Activated CD4-positive, alpha-beta memory T cell treated with anti-CD3 and anti-CD28 coated beads, Interleukin-2, amount 10 ng/mL, durations not matched to agents 7 days and 5 days (primary cell): ENCODE measurements around the gene ARHGAP10. TPM values are rescaled to one million over a fixed set of nuclear protein-coding genes. Genes with fewer than 3 reads are reported as not detected.
A peak's percentile ranks its signal among the peaks of the same experiment; 100 is the strongest.
"Not testable (repeated sequence)": the region's sequence is repeated elsewhere in the genome, so short reads cannot be mapped to it uniquely, and the experiment has no call there.

ENCODE experiments used
- CTCF ChIA-PET: fragments of 350-600 bp; sonication (Branson Sonifier 250); formaldehyde crosslinking; loops from one replicate; lab custom pipeline; 2021; ENCODE audit warnings: antibody characterized with exemption, inconsistent platforms; lab: Charles Lee
- POLR2A ChIA-PET: fragments of 350-600 bp; sonication (Branson Sonifier 250); formaldehyde crosslinking; loops from one replicate; lab custom pipeline; 2021; ENCODE audit warnings: antibody characterized with exemption; lab: Charles Lee
- DNase-seq: peaks from one replicate; pipeline ENCODE4 v3.0.0-alpha.2; 2020
- H3K27ac Mint-ChIP-seq: one replicate; pipeline ENCODE4 v1.8.0; 2021; ENCODE audit warnings: mild to moderate bottlenecking, mixed read lengths
- H3K27me3 Mint-ChIP-seq: one replicate; pipeline ENCODE4 v1.8.0; 2021; ENCODE audit warnings: mixed read lengths
- H3K36me3 Mint-ChIP-seq: one replicate; pipeline ENCODE4 v1.8.0; 2021; ENCODE audit warnings: low read depth, mixed read lengths
- H3K4me1 Mint-ChIP-seq: one replicate; pipeline ENCODE4 v1.8.0; 2021; ENCODE audit warnings: mixed read lengths
- H3K4me3 Mint-ChIP-seq: one replicate; pipeline ENCODE4 v1.8.0; 2021; ENCODE audit warnings: mild to moderate bottlenecking, mixed read lengths
- H3K9me3 Mint-ChIP-seq: one replicate; pipeline ENCODE4 v1.8.0; 2021; ENCODE audit warnings: mixed read lengths
- total RNA-seq, 2 experiments: library from RNA; stranded (reverse); gene quantifications; one replicate each; pipeline ENCODE4 v1.2.3, GENCODE V29; 2021

The ARHGAP10 gene
- total RNA-seq, 2 experiments from 2014 or later: 19.7 to 22.2 TPM

DNA sequence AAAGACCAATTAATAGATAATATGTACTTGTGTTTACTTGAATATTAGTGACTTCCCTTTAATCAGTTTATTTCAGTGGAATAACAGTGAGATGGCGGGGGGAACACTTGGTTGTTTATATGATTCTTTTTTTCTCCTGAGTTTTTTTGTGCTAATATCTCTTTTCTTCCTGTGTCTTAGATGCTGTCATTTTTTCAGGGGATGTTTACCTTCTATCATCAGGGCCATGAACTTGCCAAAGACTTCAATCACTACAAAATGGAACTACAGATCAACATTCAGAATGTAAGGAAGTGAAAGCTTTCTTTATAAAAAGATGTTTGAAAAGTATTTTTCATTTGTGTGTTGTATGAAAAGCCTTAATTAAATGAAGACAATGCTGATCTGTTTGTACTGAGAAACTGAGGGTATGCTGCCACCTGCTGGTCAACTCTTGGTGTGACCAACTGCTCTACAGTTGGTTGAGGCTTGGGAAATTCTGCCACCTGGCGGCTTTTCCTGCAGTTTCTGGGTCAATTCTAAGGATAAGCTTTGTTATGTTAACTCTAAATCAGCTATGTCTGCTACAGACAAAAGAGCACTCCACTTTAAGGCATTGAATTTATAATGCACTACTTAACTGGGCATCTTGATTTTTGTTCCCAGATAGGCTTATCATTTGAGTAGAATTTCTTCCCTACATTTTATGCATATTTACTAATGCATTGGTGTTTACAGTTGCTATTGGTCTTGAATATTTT, 134.8 kb downstream of the ARHGAP10 start:
- peak; percentile 94 for DNase-seq
- Mint-ChIP-seq H3K4me1 (peaks cover 6% of the 10 kb centered on the region), H3K27me3 (no peaks in the 10 kb centered on the region), H3K36me3 (peaks cover 14% of the 10 kb centered on the region), H3K27ac (no peak overlapping the region), H3K9me3 (no peaks in the 10 kb centered on the region), H3K4me3 (no peak overlapping the region)
- CTCF ChIA-PET: interaction anchor here (0.6 to 5.6 kb wide), 96 partner anchors 8 to 714 kb away, joined by 3 to 88 read pairs (median 6); partner anchors contain the start of genes ARHGAP10, PRMT9 and TMEM184C
- POLR2A ChIA-PET: interaction anchor here (1.0 to 1.7 kb wide), 6 partner anchors 20 to 348 kb away, joined by 3 to 9 read pairs (median 4); partner anchors contain the start of genes ARHGAP10 and TMEM184C

- CTCF ChIA-PET: interaction anchor here (2.0 kb wide), 1 partner anchor 7 kb away, joined by 5 read pairs; no protein-coding TSS in a partner anchor
- H3K27ac Mint-ChIP-seq: no peak overlapping the region
- H3K4me1 Mint-ChIP-seq: no peaks in the 10 kb centered on the region
- no peaks in the 10 kb centered on the region for H3K27me3 Mint-ChIP-seq
- POLR2A ChIA-PET: no interaction called here
- no peaks in the 10 kb centered on the region for H3K9me3 Mint-ChIP-seq
- peaks cover 16% of the 10 kb centered on the region for H3K36me3 Mint-ChIP-seq
- H3K4me3 Mint-ChIP-seq: no peak overlapping the region
- DNase-seq: no peak
Measured at GRCh38 chr4:147874109-147874508, 142.2 kb downstream of the ARHGAP10 start.

GRCh38 chr4:147877308-147877771, 145.5 kb downstream of the ARHGAP10 start:
- Mint-ChIP-seq H3K27ac (no peak overlapping the region), H3K9me3 (no peaks in the 10 kb centered on the region), H3K4me3 (no peak overlapping the region), H3K4me1 (no peaks in the 10 kb centered on the region), H3K27me3 (no peaks in the 10 kb centered on the region), H3K36me3 (peaks cover 26% of the 10 kb centered on the region)
- ChIA-PET POLR2A (no interaction called here), CTCF (interaction anchor here (4.7 kb wide), 1 partner anchor 11 kb away, joined by 33 read pairs; no protein-coding TSS in a partner anchor)
- no peak for DNase-seq

DNA sequence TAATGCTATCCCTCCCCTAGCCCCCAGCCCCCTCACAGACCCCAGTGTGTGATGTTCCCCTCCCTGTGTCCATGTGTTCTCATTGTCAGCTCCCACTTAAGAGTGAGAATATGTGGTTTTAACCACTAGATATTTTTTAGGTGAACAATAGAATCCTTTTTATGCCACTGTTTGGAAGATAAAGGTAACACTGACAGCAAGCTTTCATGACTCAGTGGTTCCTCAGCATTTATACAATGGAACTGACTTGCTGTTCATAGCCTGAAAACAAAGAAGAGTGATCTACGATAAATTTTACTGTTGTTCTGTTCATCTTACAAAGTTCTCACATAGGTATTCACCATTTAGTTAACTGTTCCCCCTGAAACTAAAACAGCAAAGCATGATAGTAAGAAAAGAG, 147.8 kb downstream of the ARHGAP10 start:
- Mint-ChIP-seq H3K4me3 (no peak overlapping the region), H3K9me3 (peaks cover 3% of the 10 kb centered on the region)

DNA sequence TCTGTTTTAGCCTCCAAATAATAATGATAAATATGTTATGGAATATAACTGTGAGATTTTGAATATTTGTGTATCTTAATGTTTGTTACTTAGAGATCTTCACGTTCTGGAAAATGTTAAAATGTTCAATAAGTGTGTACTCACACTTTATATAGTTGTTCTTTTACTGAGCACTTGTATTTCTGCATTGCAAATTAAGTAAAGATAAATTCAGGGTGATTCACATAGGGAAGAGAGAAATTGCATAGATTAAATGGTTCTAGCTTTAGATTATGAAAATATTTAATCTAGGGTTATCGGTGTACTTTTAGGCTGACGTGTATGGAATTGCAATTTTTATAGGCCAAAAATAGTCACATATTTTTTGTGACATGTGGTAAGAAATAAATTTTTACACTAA, 148.6 kb downstream of the ARHGAP10 start:
- DNase-seq: no peak
- peaks cover 10% of the 10 kb centered on the region for H3K9me3 Mint-ChIP-seq
- peaks cover 43% of the 10 kb centered on the region for H3K36me3 Mint-ChIP-seq
- H3K27ac Mint-ChIP-seq: no peak overlapping the region
- H3K4me3 Mint-ChIP-seq: no peak overlapping the region
- H3K4me1 Mint-ChIP-seq: no peaks in the 10 kb centered on the region
- ChIA-PET POLR2A (no interaction called here), CTCF (interaction anchor here (4.7 kb wide), 1 partner anchor 14 kb away, joined by 33 read pairs; no protein-coding TSS in a partner anchor)
- no peaks in the 10 kb centered on the region for H3K27me3 Mint-ChIP-seq

More for the DNA sequence above, 147.8 kb downstream of the ARHGAP10 start:
- DNase-seq: no peak
- H3K27me3 Mint-ChIP-seq: no peaks in the 10 kb centered on the region
- peaks cover 42% of the 10 kb centered on the region for H3K36me3 Mint-ChIP-seq
- H3K27ac Mint-ChIP-seq: no peak overlapping the region
- POLR2A ChIA-PET: no interaction called here
- CTCF ChIA-PET: interaction anchor here (4.7 kb wide), 1 partner anchor 13 kb away, joined by 33 read pairs; no protein-coding TSS in a partner anchor
- H3K4me1 Mint-ChIP-seq: no peaks in the 10 kb centered on the region

DNA sequence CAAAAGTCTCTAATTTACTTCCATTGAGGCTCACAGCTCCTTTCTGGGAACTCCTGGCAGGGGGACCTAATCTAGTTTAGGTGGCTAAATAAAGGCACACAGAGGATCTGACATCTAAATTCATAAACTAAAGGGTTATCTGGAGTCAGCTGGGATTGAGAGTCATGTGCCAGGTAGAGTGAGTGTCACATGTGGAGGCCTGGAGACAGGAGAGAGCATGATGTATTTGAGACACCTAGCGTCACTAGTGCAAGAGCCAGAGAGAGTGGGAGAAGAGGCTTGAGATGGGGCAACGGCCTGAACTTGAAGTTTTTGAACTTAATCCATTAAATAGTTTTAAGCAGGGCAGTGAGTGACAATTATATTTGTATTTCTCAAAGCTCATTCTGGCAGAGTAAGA, 152.6 kb downstream of the ARHGAP10 start:
- POLR2A ChIA-PET: no interaction called here
- no peak for DNase-seq

GRCh38 chr4:147885216-147885615, 153.3 kb downstream of the ARHGAP10 start:
- H3K27me3 Mint-ChIP-seq, POLR2A ChIA-PET, H3K4me3 Mint-ChIP-seq, H3K27ac Mint-ChIP-seq, DNase-seq, H3K4me1 Mint-ChIP-seq: not testable (repeated sequence)
- Mint-ChIP-seq H3K36me3 (peaks cover 57% of the 10 kb centered on the region), H3K9me3 (peaks cover 10% of the 10 kb centered on the region)
- CTCF ChIA-PET: interaction anchor here (1.6 kb wide), 1 partner anchor 19 kb away, joined by 6 read pairs; no protein-coding TSS in a partner anchor

More for the DNA sequence above, 152.6 kb downstream of the ARHGAP10 start:
- H3K27me3 Mint-ChIP-seq: no peaks in the 10 kb centered on the region
- CTCF ChIA-PET: interaction anchor here (1.1 to 1.6 kb wide), 2 partner anchors 18 to 366 kb away, joined by 3 to 6 read pairs; no protein-coding TSS in a partner anchor
- peaks cover 62% of the 10 kb centered on the region for H3K36me3 Mint-ChIP-seq
- no peak overlapping the region for H3K27ac Mint-ChIP-seq
- no peak overlapping the region for H3K4me3 Mint-ChIP-seq
- H3K4me1 Mint-ChIP-seq: no peaks in the 10 kb centered on the region
- peaks cover 10% of the 10 kb centered on the region for H3K9me3 Mint-ChIP-seq

DNA sequence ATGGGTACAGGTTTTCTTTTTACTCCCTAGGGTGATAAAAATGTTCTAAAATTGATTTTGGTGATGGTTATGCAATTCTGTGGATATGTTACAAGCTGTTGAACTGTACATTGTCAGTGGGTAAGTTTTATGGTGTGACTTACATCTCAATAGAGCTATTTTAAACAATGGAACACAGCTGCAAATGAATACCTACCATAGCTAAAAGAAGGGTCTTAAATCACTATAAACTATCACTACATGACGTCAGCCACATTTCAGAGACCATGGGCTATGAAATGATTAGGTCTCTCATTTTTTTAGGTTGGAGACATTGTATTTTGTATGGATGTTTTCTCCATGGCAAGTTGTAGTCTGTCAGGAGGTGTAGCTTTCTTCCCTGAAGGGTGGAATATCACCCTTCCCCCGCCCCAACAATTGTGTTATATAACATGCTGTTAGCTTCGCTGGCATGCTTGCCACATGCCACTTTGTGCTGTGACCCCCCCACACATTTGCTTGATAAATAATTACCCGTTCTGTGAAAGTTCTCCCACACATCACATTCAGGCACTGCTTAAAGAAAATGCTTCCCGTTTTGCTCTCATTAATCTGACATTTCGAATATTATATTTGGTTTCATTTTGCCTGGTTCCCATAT, 159.7 kb downstream of the ARHGAP10 start:
- Mint-ChIP-seq H3K4me3 (no peak overlapping the region), H3K4me1 (no peaks in the 10 kb centered on the region), H3K27me3 (no peaks in the 10 kb centered on the region), H3K9me3 (peaks cover 13% of the 10 kb centered on the region), H3K27ac (no peak overlapping the region), H3K36me3 (peaks cover 33% of the 10 kb centered on the region)
- CTCF ChIA-PET: no interaction called here
- no peak for DNase-seq
- POLR2A ChIA-PET: no interaction called here

DNA sequence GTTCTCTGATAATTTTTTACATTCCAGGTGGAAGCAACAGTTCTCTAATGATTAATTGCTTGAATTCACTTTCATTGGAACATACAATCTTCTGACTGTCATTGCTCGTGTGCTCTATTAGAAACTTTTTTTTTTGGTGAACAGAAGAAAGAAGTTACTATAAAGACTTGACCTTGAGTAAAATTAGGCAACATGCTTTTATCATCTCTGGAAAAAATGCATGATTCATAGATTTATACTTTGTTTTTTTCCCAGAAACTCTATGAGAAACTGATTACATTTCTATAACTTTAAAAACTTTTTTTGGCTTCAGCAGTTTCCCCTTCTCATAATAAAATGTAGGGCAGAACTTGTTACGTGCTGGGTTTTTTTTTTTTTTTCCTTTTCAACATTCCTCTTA, 167.6 kb downstream of the ARHGAP10 start:
- H3K27ac Mint-ChIP-seq: no peak overlapping the region
- no peak overlapping the region for H3K4me3 Mint-ChIP-seq
- POLR2A ChIA-PET: no interaction called here
- H3K36me3 Mint-ChIP-seq: peaks cover 25% of the 10 kb centered on the region
- H3K4me1 Mint-ChIP-seq: no peaks in the 10 kb centered on the region
- peaks cover 16% of the 10 kb centered on the region for H3K9me3 Mint-ChIP-seq
- no peaks in the 10 kb centered on the region for H3K27me3 Mint-ChIP-seq
- CTCF ChIA-PET: no interaction called here
- no peak for DNase-seq

DNA sequence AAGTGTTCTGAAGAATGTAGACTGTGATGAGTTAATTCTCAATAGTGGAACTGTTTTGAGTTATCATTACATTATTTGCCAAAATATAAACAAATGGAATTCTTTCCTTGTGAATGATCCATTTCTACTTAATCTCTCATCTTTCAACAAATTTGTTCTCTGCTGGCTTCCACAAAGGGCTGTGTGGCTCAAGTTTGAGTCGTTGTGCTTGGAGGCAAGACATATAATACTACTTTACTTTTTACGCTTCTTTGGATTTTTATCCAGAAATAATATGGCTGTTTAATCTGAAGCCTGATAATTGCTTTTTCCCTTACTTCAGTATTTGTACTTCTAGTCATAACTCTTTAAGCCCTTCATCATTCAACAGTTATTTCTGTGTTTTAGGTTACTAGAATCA, 169.5 kb downstream of the ARHGAP10 start:
- H3K4me1 Mint-ChIP-seq: no peaks in the 10 kb centered on the region

GRCh38 chr4:147901916-147902315, 170.0 kb downstream of the ARHGAP10 start:
- H3K27ac Mint-ChIP-seq: no peak overlapping the region
- peaks cover 10% of the 10 kb centered on the region for H3K9me3 Mint-ChIP-seq
- peaks cover 25% of the 10 kb centered on the region for H3K36me3 Mint-ChIP-seq
- CTCF ChIA-PET: no interaction called here
- no peaks in the 10 kb centered on the region for H3K27me3 Mint-ChIP-seq
- POLR2A ChIA-PET: no interaction called here
- no peak overlapping the region for H3K4me3 Mint-ChIP-seq
- no peak for DNase-seq
- no peaks in the 10 kb centered on the region for H3K4me1 Mint-ChIP-seq

More for the DNA sequence above, 169.5 kb downstream of the ARHGAP10 start:
- CTCF ChIA-PET: no interaction called here
- Mint-ChIP-seq H3K9me3 (peaks cover 10% of the 10 kb centered on the region), H3K4me3 (no peak overlapping the region), H3K27me3 (no peaks in the 10 kb centered on the region), H3K36me3 (peaks cover 20% of the 10 kb centered on the region), H3K27ac (no peak overlapping the region)
- DNase-seq: no peak
- POLR2A ChIA-PET: no interaction called here

GRCh38 chr4:147909225-147909624, 177.3 kb downstream of the ARHGAP10 start:
- H3K4me3 Mint-ChIP-seq: no peak overlapping the region
- H3K9me3 Mint-ChIP-seq: peaks cover 2% of the 10 kb centered on the region
- ChIA-PET CTCF (interaction anchor here (1.3 kb wide), 1 partner anchor 42 kb away, joined by 4 read pairs; no protein-coding TSS in a partner anchor), POLR2A (no interaction called here)
- no peak for DNase-seq
- no peak overlapping the region for H3K27ac Mint-ChIP-seq
- peaks cover 26% of the 10 kb centered on the region for H3K36me3 Mint-ChIP-seq
- peaks cover 3% of the 10 kb centered on the region for H3K4me1 Mint-ChIP-seq
- H3K27me3 Mint-ChIP-seq: no peaks in the 10 kb centered on the region

- H3K36me3 Mint-ChIP-seq: peaks cover 24% of the 10 kb centered on the region
- no peak overlapping the region for H3K27ac Mint-ChIP-seq
- peaks cover 2% of the 10 kb centered on the region for H3K9me3 Mint-ChIP-seq
- no peak for DNase-seq
- no peaks in the 10 kb centered on the region for H3K27me3 Mint-ChIP-seq
- H3K4me3 Mint-ChIP-seq: no peak overlapping the region
- POLR2A ChIA-PET: no interaction called here
- peaks cover 3% of the 10 kb centered on the region for H3K4me1 Mint-ChIP-seq
- CTCF ChIA-PET: interaction anchor here (0.7 kb wide), 2 partner anchors 44 to 368 kb away, joined by 3 read pairs; no protein-coding TSS in a partner anchor
Measured at GRCh38 chr4:147910315-147910714, 178.4 kb downstream of the ARHGAP10 start.
